Measurements from ENCODE around the gene CNTROB. TPM values are rescaled to one million over a fixed set of nuclear protein-coding genes. Genes with fewer than 3 reads are reported as not detected.

Gene CNTROB
- polyA plus RNA-seq, 2 of the 4 experiments (the other 2 are of a cell fraction): 23.2 to 57.0 TPM

- TF ChIP-seq PBX3 (IDR thresholded peaks at IDR 0.05): no peak
- peak in 1 of 2 experiments; percentile 53; a peak in 1 of 4 replicates for TF ChIP-seq CEBPB (IDR thresholded peaks at IDR 0.05)
- TF ChIP-seq RNF2 (IDR thresholded peaks at IDR 0.05; ENCODE audit: borderline replicate concordance, low read depth): peak; percentile 90; the same call in 1 of the 2 replicates
- peak; percentile 40; the same call in 1 of the 3 replicates for TF ChIP-seq BCL3 (IDR thresholded peaks at IDR 0.05)
- no peak for TF ChIP-seq POLR2AphosphoS2 (conservative IDR thresholded peaks at IDR 0.05; ENCODE audit: low read length)
- no peak for TF ChIP-seq ELK1 (IDR thresholded peaks at IDR 0.05; ENCODE audit: low read depth, low read length)
- TF ChIP-seq EHF (CRISPR knock-in tag; IDR thresholded peaks at IDR 0.05): no peak
- TF ChIP-seq FOSL2 (IDR thresholded peaks at IDR 0.05): no peak
- TF ChIP-seq FOSL2 (CRISPR knock-in tag; IDR thresholded peaks at IDR 0.05): no peak; the same call in 1 of the 2 replicates
- TF ChIP-seq KDM1A (IDR thresholded peaks at IDR 0.05; ENCODE audit: low read depth): no peak
- TF ChIP-seq HMGXB4 (CRISPR knock-in tag; IDR thresholded peaks at IDR 0.05; ENCODE audit: borderline replicate concordance): peak; percentile 62; the same call in 1 of the 2 replicates
- no peak for TF ChIP-seq SREBF2 (IDR thresholded peaks at IDR 0.05)
- TF ChIP-seq PHF8 (IDR thresholded peaks at IDR 0.05; ENCODE audit: borderline replicate concordance, low read depth): peak; percentile 67; the same call in 1 of the 2 replicates
- peak; percentile 97 for TF ChIP-seq CTCF (IDR thresholded peaks at IDR 0.05)
- TF ChIP-seq NR3C1 (IDR thresholded peaks at IDR 0.05): no peak
- no peak for TF ChIP-seq RCOR1 (IDR thresholded peaks at IDR 0.05; ENCODE audit: low read depth, low read length)
- peak; percentile 76 for TF ChIP-seq POLR2A (IDR thresholded peaks at IDR 0.05; ENCODE audit: low read length)
Measured at GRCh38 chr17:7989781-7990655, 58.0 kb downstream of the CNTROB start (continued).

GRCh38 chr17:7992516-7992915 lies 60.5 kb downstream of the CNTROB start:
- Histone ChIP-seq H3K4me2 (no peak overlapping the region), H3K4me1 (no peaks in the 10 kb centered on the region), H3K9me3 (no peaks in the 10 kb centered on the region), H3K4me3 (no peak overlapping the region), H3K27ac (no peak overlapping the region)
- no peak for ATAC-seq
- ChIA-PET POLR2A (no interaction called here), CTCF (interaction anchor here (0.6 to 19.3 kb wide), 19 partner anchors 9 to 1530 kb away, joined by 3 to 470 read pairs (median 4); partner anchors contain the start of genes CHD3, CNTROB, KCNAB3 and NAA38)
- no peak for DNase-seq (ENCODE audit: low read depth in 1 of 2, low spot score in 1 of 2)
- 76% methylated on average over 2 of the region's 2 CpGs for WGBS (ENCODE audit: missing lambda C conversion rate)
- no peak for FAIRE-seq
- no peak for TF ChIP-seq ZSCAN20 (CRISPR knock-in tag; IDR thresholded peaks at IDR 0.05)
- no peak for TF ChIP-seq KDM5A (IDR thresholded peaks at IDR 0.05)
- TF ChIP-seq ELK1 (IDR thresholded peaks at IDR 0.05; ENCODE audit: low read depth, low read length): no peak
- no peak for TF ChIP-seq CBX2 (IDR thresholded peaks at IDR 0.05; ENCODE audit: borderline replicate concordance, low read depth)
- no peak for TF ChIP-seq HMGXB4 (CRISPR knock-in tag; IDR thresholded peaks at IDR 0.05; ENCODE audit: borderline replicate concordance)
- TF ChIP-seq CTCF (IDR thresholded peaks at IDR 0.05): no peak
- TF ChIP-seq RFX5 (IDR thresholded peaks at IDR 0.05): no peak
- no peak for TF ChIP-seq FOSL2 (IDR thresholded peaks at IDR 0.05)
- TF ChIP-seq FOSL2 (CRISPR knock-in tag; IDR thresholded peaks at IDR 0.05): no peak
- no peak for TF ChIP-seq MYC (IDR thresholded peaks at IDR 0.05; ENCODE audit: borderline replicate concordance, low read length)
